HepG2 (cell line): Measurements from ENCODE around the gene ZNRD2. TPM values are rescaled to one million over a fixed set of nuclear protein-coding genes. Genes with fewer than 3 reads are reported as not detected.

Source experiments
- ATAD3A ChIP-seq: sonication (generic); formaldehyde crosslinking; IDR thresholded peaks from 2 replicates; pipeline ENCODE4 v1.4.0; 2020; ENCODE audit warnings: missing genetic modification reagents
- CENPT ChIP-seq: sonication (generic); formaldehyde crosslinking; IDR thresholded peaks from 2 replicates; pipeline ENCODE4 v1.8.0; 2022; ENCODE audit warnings: low read depth, mild to moderate bottlenecking, moderate library complexity, missing genetic modification reagents
- EZH2 ChIP-seq: conservative IDR thresholded peaks from 2 replicates; pipeline ENCODE4 v1.6.1; 2012; ENCODE audit warnings: mild to moderate bottlenecking, low read depth, low read length, moderate library complexity
- FOSL2 ChIP-seq: sonication (generic); formaldehyde crosslinking; IDR thresholded peaks from 2 replicates; pipeline ENCODE4 v1.4.0; 2020; ENCODE audit warnings: missing genetic modification reagents
- HNRNPK ChIP-seq: fragments of 200-400 bp; formaldehyde crosslinking; IDR thresholded peaks from 2 replicates; pipeline ENCODE4 v1.6.1; 2018; ENCODE audit warnings: low read length, low read depth, moderate library complexity, mild to moderate bottlenecking; ENCODE audit not compliant: poor library complexity, severe bottlenecking
- JDP2 ChIP-seq: sonication (generic); formaldehyde crosslinking; IDR thresholded peaks from 2 replicates; pipeline ENCODE4 v1.8.1; 2022; ENCODE audit warnings: missing genetic modification reagents, borderline replicate concordance
- NFATC3 ChIP-seq: sonication (generic); formaldehyde crosslinking; IDR thresholded peaks from 2 replicates; pipeline ENCODE4 v1.5.1; 2020; ENCODE audit warnings: mild to moderate bottlenecking, missing genetic modification reagents
- TOPORS ChIP-seq: sonication (generic); formaldehyde crosslinking; IDR thresholded peaks from 2 replicates; pipeline ENCODE4 v1.8.0; 2023; ENCODE audit warnings: mild to moderate bottlenecking, missing genetic modification reagents
- ZNF44 ChIP-seq: sonication (generic); formaldehyde crosslinking; IDR thresholded peaks from 2 replicates; pipeline ENCODE4 v1.5.1; 2020; ENCODE audit warnings: mild to moderate bottlenecking, missing genetic modification reagents
- ZNF720 ChIP-seq: sonication (generic); formaldehyde crosslinking; IDR thresholded peaks from 2 replicates; pipeline ENCODE4 v1.4.0; 2020; ENCODE audit warnings: missing genetic modification reagents
- polyA plus RNA-seq, 8 experiments: library from polyadenylated mRNA; depleted of rRNA in 3 of 8; stranded (reverse) in 7 of 8; unstranded in 1 of 8; fragments of >200 nt; fragmentation: Illumina TruSeq in 4 of 8; extraction: Trizol in 4 of 8; gene quantifications; 2 replicates each; pipeline versions ENCODE4 v1.2.1 to v1.2.3, GENCODE V29; 2011 to 2016; ENCODE audit warnings: low read depth in 4 of 8, missing spikeins in 1 of 8, mixed read lengths in 1 of 8; ENCODE audit not compliant: insufficient read depth in 1 of 8
- total RNA-seq, 5 experiments: library from RNA; depleted of rRNA; stranded (reverse); fragments of >200 nt; fragmentation: Illumina TruSeq; extraction: Trizol; gene quantifications; 2 replicates each; pipeline ENCODE4 v1.2.3, GENCODE V29; 2016; ENCODE audit warnings: low read depth in 1 of 5
- TF ChIP-seq, protein P1 (sequence below): sonication (generic); formaldehyde crosslinking; conservative IDR thresholded peaks from 2 replicates; pipeline ENCODE4 v1.8.0; 2022; ENCODE audit warnings: low read depth, missing genetic modification reagents
- TF ChIP-seq, protein P2 (sequence below): sonication (generic); formaldehyde crosslinking; conservative IDR thresholded peaks from 2 replicates; pipeline ENCODE4 v1.4.0; 2020; ENCODE audit warnings: missing genetic modification reagents
- TF ChIP-seq, protein P3 (sequence below): sonication (generic); formaldehyde crosslinking; IDR thresholded peaks from 2 replicates; pipeline ENCODE4 v1.4.0; 2020; ENCODE audit warnings: missing genetic modification reagents
- TF ChIP-seq, protein P4 (sequence below): sonication (generic); formaldehyde crosslinking; IDR thresholded peaks from 2 replicates; pipeline ENCODE4 v1.5.0; 2020; ENCODE audit warnings: mild to moderate bottlenecking, missing genetic modification reagents
- TF ChIP-seq, protein P5 (sequence below): sonication (generic); formaldehyde crosslinking; IDR thresholded peaks from 2 replicates; pipeline ENCODE4 v1.4.0; 2020; ENCODE audit warnings: mild to moderate bottlenecking, missing genetic modification reagents, borderline replicate concordance

Gene ZNRD2
- total and polyA plus RNA-seq, 2 of the 13 experiments (the other 11 are each of a cell fraction or from before 2014, with no cell fraction given): 29.2 to 34.0 TPM

DNA sequence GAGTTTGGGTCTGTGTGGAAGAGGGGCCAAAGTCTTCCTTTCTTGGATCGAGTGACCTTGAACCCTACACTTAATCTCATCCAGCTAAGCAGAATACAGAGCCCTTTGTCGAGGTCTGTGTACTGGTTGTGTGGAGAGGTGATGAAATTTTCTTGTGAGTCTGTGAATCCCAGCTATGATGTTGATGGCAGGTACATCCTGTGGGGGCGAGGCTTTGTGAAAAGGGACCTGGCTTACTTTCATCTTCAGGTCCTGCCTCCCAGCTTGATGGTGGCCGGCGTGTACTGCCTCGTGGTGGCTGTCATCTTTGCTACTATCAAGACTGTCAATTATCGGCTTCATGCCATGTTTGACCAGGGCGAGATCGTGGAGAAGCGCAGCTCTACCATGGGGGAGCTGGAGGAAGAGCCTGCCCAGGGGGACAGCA, 46.3 kb downstream of the ZNRD2 start (continued):
- TF ChIP-seq FOSL2 (CRISPR knock-in tag): 0 out of 2 replicates have a peak, but pooled peaks have one; percentile 29
- no peak for TF ChIP-seq ZNF720
- TF ChIP-seq, protein P1, sequence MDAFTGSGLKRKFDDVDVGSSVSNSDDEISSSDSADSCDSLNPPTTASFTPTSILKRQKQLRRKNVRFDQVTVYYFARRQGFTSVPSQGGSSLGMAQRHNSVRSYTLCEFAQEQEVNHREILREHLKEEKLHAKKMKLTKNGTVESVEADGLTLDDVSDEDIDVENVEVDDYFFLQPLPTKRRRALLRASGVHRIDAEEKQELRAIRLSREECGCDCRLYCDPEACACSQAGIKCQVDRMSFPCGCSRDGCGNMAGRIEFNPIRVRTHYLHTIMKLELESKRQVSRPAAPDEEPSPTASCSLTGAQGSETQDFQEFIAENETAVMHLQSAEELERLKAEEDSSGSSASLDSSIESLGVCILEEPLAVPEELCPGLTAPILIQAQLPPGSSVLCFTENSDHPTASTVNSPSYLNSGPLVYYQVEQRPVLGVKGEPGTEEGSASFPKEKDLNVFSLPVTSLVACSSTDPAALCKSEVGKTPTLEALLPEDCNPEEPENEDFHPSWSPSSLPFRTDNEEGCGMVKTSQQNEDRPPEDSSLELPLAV (CRISPR knock-in tag): no peak
- TF ChIP-seq, protein P2, sequence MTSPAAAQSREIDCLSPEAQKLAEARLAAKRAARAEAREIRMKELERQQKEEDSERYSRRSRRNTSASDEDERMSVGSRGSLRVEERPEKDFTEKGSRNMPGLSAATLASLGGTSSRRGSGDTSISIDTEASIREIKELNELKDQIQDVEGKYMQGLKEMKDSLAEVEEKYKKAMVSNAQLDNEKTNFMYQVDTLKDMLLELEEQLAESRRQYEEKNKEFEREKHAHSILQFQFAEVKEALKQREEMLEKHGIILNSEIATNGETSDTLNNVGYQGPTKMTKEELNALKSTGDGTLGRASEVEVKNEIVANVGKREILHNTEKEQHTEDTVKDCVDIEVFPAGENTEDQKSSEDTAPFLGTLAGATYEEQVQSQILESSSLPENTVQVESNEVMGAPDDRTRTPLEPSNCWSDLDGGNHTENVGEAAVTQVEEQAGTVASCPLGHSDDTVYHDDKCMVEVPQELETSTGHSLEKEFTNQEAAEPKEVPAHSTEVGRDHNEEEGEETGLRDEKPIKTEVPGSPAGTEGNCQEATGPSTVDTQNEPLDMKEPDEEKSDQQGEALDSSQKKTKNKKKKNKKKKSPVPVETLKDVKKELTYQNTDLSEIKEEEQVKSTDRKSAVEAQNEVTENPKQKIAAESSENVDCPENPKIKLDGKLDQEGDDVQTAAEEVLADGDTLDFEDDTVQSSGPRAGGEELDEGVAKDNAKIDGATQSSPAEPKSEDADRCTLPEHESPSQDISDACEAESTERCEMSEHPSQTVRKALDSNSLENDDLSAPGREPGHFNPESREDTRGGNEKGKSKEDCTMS: no peak
- TF ChIP-seq CENPT: no peak
- TF ChIP-seq, protein P3, sequence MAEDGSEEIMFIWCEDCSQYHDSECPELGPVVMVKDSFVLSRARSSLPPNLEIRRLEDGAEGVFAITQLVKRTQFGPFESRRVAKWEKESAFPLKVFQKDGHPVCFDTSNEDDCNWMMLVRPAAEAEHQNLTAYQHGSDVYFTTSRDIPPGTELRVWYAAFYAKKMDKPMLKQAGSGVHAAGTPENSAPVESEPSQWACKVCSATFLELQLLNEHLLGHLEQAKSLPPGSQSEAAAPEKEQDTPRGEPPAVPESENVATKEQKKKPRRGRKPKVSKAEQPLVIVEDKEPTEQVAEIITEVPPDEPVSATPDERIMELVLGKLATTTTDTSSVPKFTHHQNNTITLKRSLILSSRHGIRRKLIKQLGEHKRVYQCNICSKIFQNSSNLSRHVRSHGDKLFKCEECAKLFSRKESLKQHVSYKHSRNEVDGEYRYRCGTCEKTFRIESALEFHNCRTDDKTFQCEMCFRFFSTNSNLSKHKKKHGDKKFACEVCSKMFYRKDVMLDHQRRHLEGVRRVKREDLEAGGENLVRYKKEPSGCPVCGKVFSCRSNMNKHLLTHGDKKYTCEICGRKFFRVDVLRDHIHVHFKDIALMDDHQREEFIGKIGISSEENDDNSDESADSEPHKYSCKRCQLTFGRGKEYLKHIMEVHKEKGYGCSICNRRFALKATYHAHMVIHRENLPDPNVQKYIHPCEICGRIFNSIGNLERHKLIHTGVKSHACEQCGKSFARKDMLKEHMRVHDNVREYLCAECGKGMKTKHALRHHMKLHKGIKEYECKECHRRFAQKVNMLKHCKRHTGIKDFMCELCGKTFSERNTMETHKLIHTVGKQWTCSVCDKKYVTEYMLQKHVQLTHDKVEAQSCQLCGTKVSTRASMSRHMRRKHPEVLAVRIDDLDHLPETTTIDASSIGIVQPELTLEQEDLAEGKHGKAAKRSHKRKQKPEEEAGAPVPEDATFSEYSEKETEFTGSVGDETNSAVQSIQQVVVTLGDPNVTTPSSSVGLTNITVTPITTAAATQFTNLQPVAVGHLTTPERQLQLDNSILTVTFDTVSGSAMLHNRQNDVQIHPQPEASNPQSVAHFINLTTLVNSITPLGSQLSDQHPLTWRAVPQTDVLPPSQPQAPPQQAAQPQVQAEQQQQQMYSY (CRISPR knock-in tag): no peak
- TF ChIP-seq NFATC3 (CRISPR knock-in tag): no peak
- no peak for TF ChIP-seq ATAD3A
- TF ChIP-seq, protein P4, sequence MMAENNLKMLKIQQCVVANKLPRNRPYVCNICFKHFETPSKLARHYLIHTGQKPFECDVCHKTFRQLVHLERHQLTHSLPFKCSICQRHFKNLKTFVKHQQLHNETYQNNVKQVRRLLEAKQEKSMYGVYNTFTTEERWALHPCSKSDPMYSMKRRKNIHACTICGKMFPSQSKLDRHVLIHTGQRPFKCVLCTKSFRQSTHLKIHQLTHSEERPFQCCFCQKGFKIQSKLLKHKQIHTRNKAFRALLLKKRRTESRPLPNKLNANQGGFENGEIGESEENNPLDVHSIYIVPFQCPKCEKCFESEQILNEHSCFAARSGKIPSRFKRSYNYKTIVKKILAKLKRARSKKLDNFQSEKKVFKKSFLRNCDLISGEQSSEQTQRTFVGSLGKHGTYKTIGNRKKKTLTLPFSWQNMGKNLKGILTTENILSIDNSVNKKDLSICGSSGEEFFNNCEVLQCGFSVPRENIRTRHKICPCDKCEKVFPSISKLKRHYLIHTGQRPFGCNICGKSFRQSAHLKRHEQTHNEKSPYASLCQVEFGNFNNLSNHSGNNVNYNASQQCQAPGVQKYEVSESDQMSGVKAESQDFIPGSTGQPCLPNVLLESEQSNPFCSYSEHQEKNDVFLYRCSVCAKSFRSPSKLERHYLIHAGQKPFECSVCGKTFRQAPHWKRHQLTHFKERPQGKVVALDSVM (CRISPR knock-in tag): no peak
- TF ChIP-seq JDP2: no peak
- no peak for TF ChIP-seq ZNF44
- TF ChIP-seq, protein P5, sequence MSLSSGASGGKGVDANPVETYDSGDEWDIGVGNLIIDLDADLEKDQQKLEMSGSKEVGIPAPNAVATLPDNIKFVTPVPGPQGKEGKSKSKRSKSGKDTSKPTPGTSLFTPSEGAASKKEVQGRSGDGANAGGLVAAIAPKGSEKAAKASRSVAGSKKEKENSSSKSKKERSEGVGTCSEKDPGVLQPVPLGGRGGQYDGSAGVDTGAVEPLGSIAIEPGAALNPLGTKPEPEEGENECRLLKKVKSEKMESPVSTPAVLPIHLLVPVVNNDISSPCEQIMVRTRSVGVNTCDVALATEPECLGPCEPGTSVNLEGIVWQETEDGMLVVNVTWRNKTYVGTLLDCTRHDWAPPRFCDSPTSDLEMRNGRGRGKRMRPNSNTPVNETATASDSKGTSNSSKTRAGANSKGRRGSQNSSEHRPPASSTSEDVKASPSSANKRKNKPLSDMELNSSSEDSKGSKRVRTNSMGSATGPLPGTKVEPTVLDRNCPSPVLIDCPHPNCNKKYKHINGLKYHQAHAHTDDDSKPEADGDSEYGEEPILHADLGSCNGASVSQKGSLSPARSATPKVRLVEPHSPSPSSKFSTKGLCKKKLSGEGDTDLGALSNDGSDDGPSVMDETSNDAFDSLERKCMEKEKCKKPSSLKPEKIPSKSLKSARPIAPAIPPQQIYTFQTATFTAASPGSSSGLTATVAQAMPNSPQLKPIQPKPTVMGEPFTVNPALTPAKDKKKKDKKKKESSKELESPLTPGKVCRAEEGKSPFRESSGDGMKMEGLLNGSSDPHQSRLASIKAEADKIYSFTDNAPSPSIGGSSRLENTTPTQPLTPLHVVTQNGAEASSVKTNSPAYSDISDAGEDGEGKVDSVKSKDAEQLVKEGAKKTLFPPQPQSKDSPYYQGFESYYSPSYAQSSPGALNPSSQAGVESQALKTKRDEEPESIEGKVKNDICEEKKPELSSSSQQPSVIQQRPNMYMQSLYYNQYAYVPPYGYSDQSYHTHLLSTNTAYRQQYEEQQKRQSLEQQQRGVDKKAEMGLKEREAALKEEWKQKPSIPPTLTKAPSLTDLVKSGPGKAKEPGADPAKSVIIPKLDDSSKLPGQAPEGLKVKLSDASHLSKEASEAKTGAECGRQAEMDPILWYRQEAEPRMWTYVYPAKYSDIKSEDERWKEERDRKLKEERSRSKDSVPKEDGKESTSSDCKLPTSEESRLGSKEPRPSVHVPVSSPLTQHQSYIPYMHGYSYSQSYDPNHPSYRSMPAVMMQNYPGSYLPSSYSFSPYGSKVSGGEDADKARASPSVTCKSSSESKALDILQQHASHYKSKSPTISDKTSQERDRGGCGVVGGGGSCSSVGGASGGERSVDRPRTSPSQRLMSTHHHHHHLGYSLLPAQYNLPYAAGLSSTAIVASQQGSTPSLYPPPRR (CRISPR knock-in tag): 0 out of 2 replicates have a peak, but pooled peaks have one; percentile 7
- 0 out of 2 replicates have a peak, but pooled peaks have one; percentile 52 for TF ChIP-seq TOPORS
- TF ChIP-seq HNRNPK: no peak
- TF ChIP-seq EZH2: no peak
